Ishikawa (cell line): ENCODE measurements around the gene NEIL3.

Experiments
- CEBPB ChIP-seq: IDR thresholded peaks from 2 replicates; pipeline ENCODE4 v1.6.1; 2012
- CREB1 ChIP-seq: IDR thresholded peaks from 2 replicates; pipeline ENCODE4 v1.6.1; 2012; ENCODE audit warnings: low read depth
- EGR1 ChIP-seq: IDR thresholded peaks from 2 replicates; pipeline ENCODE4 v1.6.1; 2012
- EP300 ChIP-seq: IDR thresholded peaks from 2 replicates; pipeline ENCODE4 v1.6.1; 2012; ENCODE audit warnings: borderline replicate concordance
- FOXM1 ChIP-seq: IDR thresholded peaks from 2 replicates; pipeline ENCODE4 v1.6.1; 2012; ENCODE audit warnings: low read depth, borderline replicate concordance
- MAX ChIP-seq: IDR thresholded peaks from 2 replicates; pipeline ENCODE4 v1.6.1; 2012
- NFIC ChIP-seq: IDR thresholded peaks from 2 replicates; pipeline ENCODE4 v1.6.1; 2012
- RAD21 ChIP-seq: IDR thresholded peaks from 2 replicates; pipeline ENCODE4 v1.6.1; 2012; ENCODE audit warnings: low read depth
- REST ChIP-seq: IDR thresholded peaks from 2 replicates; pipeline ENCODE4 v1.6.1; 2012; ENCODE audit warnings: low read depth, mild to moderate bottlenecking
- TAF1 ChIP-seq: IDR thresholded peaks from 2 replicates; pipeline ENCODE4 v1.6.1; 2012; ENCODE audit warnings: low read depth, mild to moderate bottlenecking
- TCF12 ChIP-seq: IDR thresholded peaks from 2 replicates; pipeline ENCODE4 v1.6.1; 2012; ENCODE audit warnings: low read depth
- TEAD4 ChIP-seq: IDR thresholded peaks from 2 replicates; pipeline ENCODE4 v1.6.1; 2012
- YY1 ChIP-seq: IDR thresholded peaks from 2 replicates; pipeline ENCODE4 v1.6.1; 2012; ENCODE audit warnings: low read depth
- ZBTB7A ChIP-seq: IDR thresholded peaks from 2 replicates; pipeline ENCODE4 v1.6.1; 2012; ENCODE audit warnings: low read depth
- TF ChIP-seq, protein P1 (sequence below): IDR thresholded peaks from 2 replicates; pipeline ENCODE4 v1.6.1; 2012

NEIL3 gene

GRCh38 chr4:177275999-177276398 is 33.7 kb upstream of the NEIL3 start:
- TF ChIP-seq FOXM1 (no peak), TEAD4 (no peak)

GRCh38 chr4:177281351-177281909 is 28.2 kb upstream of the NEIL3 start:
- no peak for TF ChIP-seq RAD21
- no peak for TF ChIP-seq EGR1
- no peak for TF ChIP-seq EP300
- no peak for TF ChIP-seq ZBTB7A
- TF ChIP-seq TAF1: no peak
- no peak for TF ChIP-seq CREB1
- no peak for TF ChIP-seq YY1
- no peak for TF ChIP-seq FOXM1
- no peak for TF ChIP-seq TEAD4

DNA sequence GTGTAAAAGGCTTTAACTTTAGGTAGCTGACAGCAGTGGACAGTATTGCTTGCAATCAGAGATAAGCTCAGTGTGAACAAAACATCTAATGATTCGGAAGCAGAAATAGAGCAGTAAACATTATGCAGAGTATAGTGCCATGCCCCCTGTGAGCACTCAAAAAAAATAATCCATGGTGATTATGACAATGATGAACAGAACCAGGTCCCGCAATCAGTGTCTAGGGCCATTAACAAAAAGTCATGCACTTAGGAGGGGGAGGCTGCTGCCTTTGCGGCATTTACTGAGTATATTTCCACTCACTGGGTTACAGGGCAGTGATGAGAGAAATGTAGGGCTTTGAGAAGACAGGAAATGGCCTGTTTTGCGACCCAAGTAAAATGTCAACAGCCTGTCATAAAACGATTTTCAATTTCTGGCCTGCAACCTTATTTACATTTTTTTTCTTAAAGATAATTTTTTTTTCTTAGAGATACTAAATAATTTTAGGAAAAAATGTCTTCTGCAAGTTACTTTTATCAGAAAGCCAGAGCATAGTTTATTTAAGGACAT is 27.3 kb upstream of the NEIL3 start:
- TF ChIP-seq CEBPB (no peak), EP300 (no peak)

GRCh38 chr4:177283167-177283566 is 26.5 kb upstream of the NEIL3 start:
- no peak for TF ChIP-seq FOXM1
- no peak for TF ChIP-seq ZBTB7A

GRCh38 chr4:177285953-177286352 is 23.7 kb upstream of the NEIL3 start:
- no peak for TF ChIP-seq TAF1
- TF ChIP-seq, protein P1, sequence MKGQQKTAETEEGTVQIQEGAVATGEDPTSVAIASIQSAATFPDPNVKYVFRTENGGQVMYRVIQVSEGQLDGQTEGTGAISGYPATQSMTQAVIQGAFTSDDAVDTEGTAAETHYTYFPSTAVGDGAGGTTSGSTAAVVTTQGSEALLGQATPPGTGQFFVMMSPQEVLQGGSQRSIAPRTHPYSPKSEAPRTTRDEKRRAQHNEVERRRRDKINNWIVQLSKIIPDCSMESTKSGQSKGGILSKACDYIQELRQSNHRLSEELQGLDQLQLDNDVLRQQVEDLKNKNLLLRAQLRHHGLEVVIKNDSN: no peak
- TF ChIP-seq REST: no peak
- no peak for TF ChIP-seq TEAD4
- TF ChIP-seq CREB1: no peak
- TF ChIP-seq MAX: no peak
- TF ChIP-seq TCF12: no peak
- TF ChIP-seq EGR1: no peak
- TF ChIP-seq YY1: no peak
- TF ChIP-seq CEBPB: no peak
- TF ChIP-seq FOXM1: no peak
- no peak for TF ChIP-seq RAD21
- no peak for TF ChIP-seq EP300
- TF ChIP-seq NFIC: no peak
- TF ChIP-seq ZBTB7A: no peak

GRCh38 chr4:177287255-177287654 is 22.4 kb upstream of the NEIL3 start:
- no peak for TF ChIP-seq NFIC
- TF ChIP-seq ZBTB7A: no peak
- TF ChIP-seq TCF12: no peak
- TF ChIP-seq FOXM1: no peak
- TF ChIP-seq RAD21: no peak
- TF ChIP-seq REST: no peak
- no peak for TF ChIP-seq YY1
- TF ChIP-seq EGR1: no peak
- no peak for TF ChIP-seq TEAD4
- TF ChIP-seq, protein P1: no peak
- TF ChIP-seq CREB1: no peak
- no peak for TF ChIP-seq EP300
- no peak for TF ChIP-seq CEBPB
- no peak for TF ChIP-seq TAF1
- TF ChIP-seq MAX: no peak
